Measurements from ENCODE around the gene ZNF292. TPM values are rescaled to one million over a fixed set of nuclear protein-coding genes. Genes with fewer than 3 reads are reported as not detected.
"Not testable (repeated sequence)": the region's sequence is repeated elsewhere in the genome, so short reads cannot be mapped to it uniquely, and the experiment has no call there.

Gene ZNF292
- polyA plus RNA-seq, 1 of the 3 experiments (the other 2 are of a cell fraction): 3.2 TPM

DNA sequence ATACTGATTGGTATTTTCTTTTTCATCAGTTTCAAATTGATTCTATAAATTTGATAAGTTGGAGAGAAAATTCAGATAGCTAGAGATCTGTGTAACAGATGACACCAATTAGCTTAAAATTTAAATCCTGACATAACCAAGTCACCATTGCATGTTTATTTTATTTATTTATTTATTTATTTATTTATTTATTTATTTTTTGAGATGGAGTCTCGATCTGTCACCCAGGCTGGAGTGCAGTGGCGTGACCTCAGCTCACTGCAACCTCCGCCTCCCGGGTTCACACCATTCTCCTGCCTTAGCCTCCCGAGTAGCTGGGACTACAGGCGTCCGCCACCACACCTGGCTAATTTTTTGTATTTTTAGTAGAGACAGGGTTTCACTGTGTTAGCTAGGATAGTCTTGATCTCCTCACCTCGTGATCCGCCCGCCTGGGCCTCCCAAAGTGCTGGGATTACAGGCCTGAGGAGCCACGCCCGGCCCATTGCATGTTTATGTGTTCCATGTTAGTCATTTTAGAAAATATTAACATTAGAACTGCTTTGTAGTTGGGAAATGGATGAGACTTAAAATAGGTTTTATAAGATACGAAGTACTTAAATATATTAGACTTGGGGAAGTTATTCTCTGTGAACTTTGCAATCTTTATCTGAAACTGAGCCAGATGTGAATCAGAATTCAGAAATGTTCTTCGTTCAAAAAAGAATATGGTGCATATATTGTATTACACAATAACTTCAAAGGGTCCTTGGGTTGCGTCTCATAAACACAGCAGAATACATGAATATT lies 42.9 kb downstream of the ZNF292 start:
- peaks cover 100% of the 10 kb centered on the region for H3K79me2 ChIP-seq (ENCODE audit: insufficient read depth)
- H3F3A ChIP-seq (replicated peaks; ENCODE audit: insufficient read depth); H3K9me3 ChIP-seq; H3K27me3 ChIP-seq (ENCODE audit: insufficient read depth); CTCF ChIA-PET; H3K9me2 ChIP-seq; H3K36me3 ChIP-seq (replicated peaks in 1 of 2; ENCODE audit: control insufficient read depth in 1 of 2, insufficient read depth in 2 of 2, low read length in 1 of 2); H3K4me3 ChIP-seq (ENCODE audit: low read depth in 2 of 2, low read length in 1 of 2); H3K4me1 ChIP-seq (ENCODE audit: control insufficient read depth in 1 of 2, insufficient read depth in 2 of 2, low read depth in 1 of 2, low read length in 1 of 2); DNase-seq; H3K4me2 ChIP-seq; H3K27ac ChIP-seq (ENCODE audit: low read depth in 2 of 2, low read length in 1 of 2); H2AFZ ChIP-seq (ENCODE audit: low read depth); H3K9ac ChIP-seq: not testable (repeated sequence)
- peaks cover 89% of the 10 kb centered on the region for H4K20me1 ChIP-seq (ENCODE audit: insufficient read depth)
- POLR2A ChIA-PET: interaction anchor here (0.6 kb wide), 1 partner anchor 11 kb away, joined by 5 read pairs; no protein-coding TSS in a partner anchor
- 96% methylated on average over 15 of the region's 15 CpGs for WGBS (ENCODE audit: low lambda C conversion rate)

GRCh38 chr6:87199787-87200186 lies 44.4 kb downstream of the ZNF292 start:
- TF ChIP-seq RAD21 (IDR thresholded peaks at IDR 0.05; ENCODE audit: low read length) (no peak), GABPA (IDR thresholded peaks at IDR 0.05; ENCODE audit: low read depth) (no peak), YY1 (IDR thresholded peaks at IDR 0.05; ENCODE audit: low read depth) (no peak), CHD2 (IDR thresholded peaks at IDR 0.05; ENCODE audit: low read length, partially characterized antibody) (no peak), SIN3A (IDR thresholded peaks at IDR 0.05; ENCODE audit: borderline replicate concordance, low read depth, low read length) (no peak), NRF1 (IDR thresholded peaks at IDR 0.05; ENCODE audit: low read depth, low read length) (no peak)
- Histone ChIP-seq H3K9ac (no peak overlapping the region), H2AFZ (ENCODE audit: low read depth) (no peak overlapping the region), H3K4me3 (ENCODE audit: low read depth in 2 of 2, low read length in 1 of 2) (no peak overlapping the region), H3K27me3 (ENCODE audit: insufficient read depth) (no peaks in the 10 kb centered on the region), H3K9me2 (no peaks in the 10 kb centered on the region), H3K27ac (ENCODE audit: low read depth in 2 of 2, low read length in 1 of 2) (no peak overlapping the region), H3K4me1 (ENCODE audit: control insufficient read depth in 1 of 2, insufficient read depth in 2 of 2, low read depth in 1 of 2, low read length in 1 of 2) (peaks cover 2 to 9% of the 10 kb centered on the region in 2 experiments; a peak in 3 of 4 replicates), H3K9me3 (no peaks in the 10 kb centered on the region), H3F3A (replicated peaks; ENCODE audit: insufficient read depth) (peaks cover 5% of the 10 kb centered on the region), H4K20me1 (ENCODE audit: insufficient read depth) (peaks cover 91% of the 10 kb centered on the region), H3K4me2 (no peak overlapping the region), H3K36me3 (replicated peaks in 1 of 2; ENCODE audit: control insufficient read depth in 1 of 2, insufficient read depth in 2 of 2, low read length in 1 of 2) (peaks cover 0 to 4% of the 10 kb centered on the region in 2 experiments), H3K79me2 (ENCODE audit: insufficient read depth) (peaks cover 100% of the 10 kb centered on the region)
- CTCF ChIA-PET: interaction anchor here (0.6 kb wide), 1 partner anchor 1645 kb away, joined by 3 read pairs; no protein-coding TSS in a partner anchor
- WGBS (ENCODE audit: low lambda C conversion rate): 100% methylated on average over 1 of the region's 1 CpG
- POLR2A ChIA-PET: no interaction called here
- DNase-seq: no peak

GRCh38 chr6:87200469-87201175 lies 45.3 kb downstream of the ZNF292 start:
- DNase-seq: no peak
- Histone ChIP-seq H3K27me3 (ENCODE audit: insufficient read depth) (no peaks in the 10 kb centered on the region), H3K9ac (no peak overlapping the region), H4K20me1 (ENCODE audit: insufficient read depth) (peaks cover 89% of the 10 kb centered on the region), H3K9me2 (no peaks in the 10 kb centered on the region), H2AFZ (ENCODE audit: low read depth) (no peak overlapping the region), H3F3A (replicated peaks; ENCODE audit: insufficient read depth) (peaks cover 5% of the 10 kb centered on the region), H3K4me1 (ENCODE audit: control insufficient read depth in 1 of 2, insufficient read depth in 2 of 2, low read depth in 1 of 2, low read length in 1 of 2) (peaks cover 2 to 9% of the 10 kb centered on the region in 2 experiments; a peak in 3 of 4 replicates), H3K27ac (ENCODE audit: low read depth in 2 of 2, low read length in 1 of 2) (no peak overlapping the region), H3K36me3 (replicated peaks in 1 of 2; ENCODE audit: control insufficient read depth in 1 of 2, insufficient read depth in 2 of 2, low read length in 1 of 2) (peaks cover 0 to 5% of the 10 kb centered on the region in 2 experiments), H3K4me3 (ENCODE audit: low read depth in 2 of 2, low read length in 1 of 2) (no peak overlapping the region), H3K79me2 (ENCODE audit: insufficient read depth) (peaks cover 100% of the 10 kb centered on the region), H3K4me2 (no peak overlapping the region), H3K9me3 (no peaks in the 10 kb centered on the region)
- WGBS (ENCODE audit: low lambda C conversion rate): 94% methylated on average over 4 of the region's 4 CpGs
- TF ChIP-seq FOSL2 (IDR thresholded peaks at IDR 0.05; ENCODE audit: borderline replicate concordance, low read depth) (no peak), MEF2A (IDR thresholded peaks at IDR 0.05; ENCODE audit: borderline replicate concordance, low read depth) (no peak)
- ChIA-PET POLR2A (no interaction called here), CTCF (interaction anchor here (0.6 kb wide), 1 partner anchor 1646 kb away, joined by 3 read pairs; no protein-coding TSS in a partner anchor)

Data from SK-N-SH (cell line).